K562 (cell line): ENCODE data around the gene BCAP31. TPM values are rescaled to one million over a fixed set of nuclear protein-coding genes. Genes with fewer than 3 reads are reported as not detected.

Source experiments
- NONO ChIP-seq, 2 experiments: fragments of 200-400 bp in 1 of 2; fragments of 450-650 bp in 1 of 2; formaldehyde crosslinking in 1 of 2; IDR thresholded peaks; 2 replicates each; pipeline ENCODE4 v1.6.1; 2017; ENCODE audit warnings: low read depth in 2 of 2, mild to moderate bottlenecking in 2 of 2, moderate library complexity in 2 of 2, low read length in 1 of 2
- RB1 ChIP-seq: fragments of 450-650 bp; IDR thresholded peaks from 2 replicates; pipeline ENCODE4 v1.6.1; 2017; ENCODE audit warnings: low read depth, mild to moderate bottlenecking
- YY1 ChIP-seq, 3 experiments: IDR thresholded peaks; 2 replicates each; pipeline ENCODE4 v1.6.1; 2011; ENCODE audit warnings: low read length in 2 of 3, mild to moderate bottlenecking in 2 of 3, moderate library complexity in 2 of 3, borderline replicate concordance in 1 of 3, control low read depth in 1 of 3, low read depth in 1 of 3; ENCODE audit not compliant: insufficient read depth in 3 of 3, insufficient replicate concordance in 2 of 3, control insufficient read depth in 1 of 3, insufficient read length in 1 of 3; ENCODE audit errors: extremely low read depth in 1 of 3
- ZNF609 ChIP-seq: sonication (generic); formaldehyde crosslinking; IDR thresholded peaks from 2 replicates; pipeline ENCODE4 v1.8.1; 2023; ENCODE audit warnings: missing genetic modification reagents, mild to moderate bottlenecking, borderline replicate concordance
- polyA plus RNA-seq, 8 experiments: library from polyadenylated mRNA; depleted of rRNA in 4 of 8; stranded (reverse) in 5 of 8; unstranded in 3 of 8; fragments of >200 nt; fragmentation: Nextera tagmentation in 2 of 8; fragmentation: Illumina TruSeq in 1 of 8; extraction: Ambion mirVana in 2 of 8; extraction: Trizol in 1 of 8; gene quantifications; 2 replicates each; pipeline versions ENCODE4 v1.2.1 to v1.2.3, GENCODE V29; 2011 to 2014; ENCODE audit warnings: inconsistent platforms in 1 of 8, missing spikeins in 1 of 8
- total RNA-seq, 7 experiments: library from RNA; depleted of rRNA in 6 of 7; stranded (reverse); fragments of >200 nt in 6 of 7; fragmentation: Illumina TruSeq in 2 of 7; extraction: Trizol in 2 of 7; gene quantifications; 2 replicates each; pipeline versions ENCODE4 v1.2.1 to v1.2.3, GENCODE V29; 2011 to 2021; ENCODE audit warnings: low replicate concordance in 1 of 7

Gene BCAP31
- total and polyA plus RNA-seq, 9 of the 15 experiments (the other 6 are each of a cell fraction or from before 2014, with no cell fraction given) = 156 to 683 (median 188) TPM

- no peak for TF ChIP-seq ZNF609 (CRISPR knock-in tag)
- TF ChIP-seq YY1 (IDR thresholded peaks at IDR 0.05; ENCODE audit: borderline replicate concordance in 1 of 3, control insufficient read depth in 1 of 3, extremely low read depth in 1 of 3, insufficient read depth in 3 of 3, insufficient read length in 1 of 3, insufficient replicate concordance in 2 of 3, low read depth in 1 of 3, low read length in 2 of 3) = peak in 2 of 3 experiments; percentile 27 to 67
- 0 out of 4 replicates have a peak, but pooled peaks of 1 of the 2 experiments have one; percentile 29 for TF ChIP-seq NONO (IDR thresholded peaks at IDR 0.05; ENCODE audit: low read depth in 2 of 2, low read length in 1 of 2)
- peak; percentile 42; the same call in 1 of the 2 replicates for TF ChIP-seq RB1
- TF ChIP-seq, all 486 proteins: peak for 10
These were observed 54.9 kb downstream of the BCAP31 start (continued) for GRCh38 chrX:153669174-153669890.
